22Rv1 (cell line): Measurements from ENCODE around the gene GRM8.

Experiments
- ZFX ChIP-seq: fragments of 450-650 bp; IDR thresholded peaks from 2 replicates; pipeline ENCODE4 v1.6.1; 2017; ENCODE audit warnings: antibody characterized with exemption, borderline replicate concordance
- TF ChIP-seq, protein P1 (sequence below): fragments of 450-650 bp; IDR thresholded peaks from 2 replicates; pipeline ENCODE4 v1.5.1; 2017; ENCODE audit warnings: mild to moderate bottlenecking

DNA sequence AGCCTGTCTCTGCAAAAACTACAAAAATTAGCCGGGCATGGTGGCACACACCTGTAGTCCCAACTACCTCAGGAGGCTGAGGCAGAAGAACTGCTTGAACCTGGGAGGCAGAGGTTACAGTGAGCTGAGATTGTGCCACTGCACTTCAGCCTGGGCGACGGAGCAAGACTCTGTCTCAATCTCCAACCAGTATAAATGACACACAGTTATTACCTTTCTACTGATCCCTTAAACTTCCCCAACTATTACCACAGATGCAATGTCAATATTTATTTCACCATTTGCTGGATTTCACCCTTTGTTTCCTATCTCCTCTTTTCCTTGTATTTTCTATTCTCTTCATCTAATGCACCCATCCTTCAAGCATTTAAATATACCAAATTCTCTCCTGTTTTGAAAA is 431.8 kb downstream of the GRM8 start:
- TF ChIP-seq, protein P1, sequence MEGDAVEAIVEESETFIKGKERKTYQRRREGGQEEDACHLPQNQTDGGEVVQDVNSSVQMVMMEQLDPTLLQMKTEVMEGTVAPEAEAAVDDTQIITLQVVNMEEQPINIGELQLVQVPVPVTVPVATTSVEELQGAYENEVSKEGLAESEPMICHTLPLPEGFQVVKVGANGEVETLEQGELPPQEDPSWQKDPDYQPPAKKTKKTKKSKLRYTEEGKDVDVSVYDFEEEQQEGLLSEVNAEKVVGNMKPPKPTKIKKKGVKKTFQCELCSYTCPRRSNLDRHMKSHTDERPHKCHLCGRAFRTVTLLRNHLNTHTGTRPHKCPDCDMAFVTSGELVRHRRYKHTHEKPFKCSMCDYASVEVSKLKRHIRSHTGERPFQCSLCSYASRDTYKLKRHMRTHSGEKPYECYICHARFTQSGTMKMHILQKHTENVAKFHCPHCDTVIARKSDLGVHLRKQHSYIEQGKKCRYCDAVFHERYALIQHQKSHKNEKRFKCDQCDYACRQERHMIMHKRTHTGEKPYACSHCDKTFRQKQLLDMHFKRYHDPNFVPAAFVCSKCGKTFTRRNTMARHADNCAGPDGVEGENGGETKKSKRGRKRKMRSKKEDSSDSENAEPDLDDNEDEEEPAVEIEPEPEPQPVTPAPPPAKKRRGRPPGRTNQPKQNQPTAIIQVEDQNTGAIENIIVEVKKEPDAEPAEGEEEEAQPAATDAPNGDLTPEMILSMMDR, result no peak
- TF ChIP-seq ZFX, result no peak
